ENCODE measurements around the gene CMPK1.
"Not testable (repeated sequence)": the region's sequence is repeated elsewhere in the genome, so short reads cannot be mapped to it uniquely, and the experiment has no call there.

CMPK1 gene

DNA sequence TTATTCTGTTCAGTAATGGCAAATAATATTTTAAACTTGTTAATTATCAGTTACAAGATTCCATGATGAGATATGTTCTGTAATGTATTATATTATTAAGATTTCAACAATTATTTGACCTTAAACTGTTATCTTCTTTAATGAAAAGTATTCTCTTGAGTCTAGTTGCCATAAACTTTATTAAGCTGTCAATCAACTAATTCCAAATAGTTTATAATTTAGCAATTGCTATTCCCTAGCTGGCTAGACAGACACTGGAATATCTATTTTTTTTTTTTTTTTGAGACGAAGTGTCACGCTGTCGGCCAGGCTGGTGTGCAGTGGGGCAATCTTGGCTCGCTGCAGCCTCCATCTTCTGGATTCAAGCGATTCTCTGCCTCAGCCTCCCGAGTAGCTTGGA lies 3.8 kb downstream of the CMPK1 start:
- in situ Hi-C loops (cut with MboI; ENCODE audit: low sequenced_read_pairs): no loop called here

DNA sequence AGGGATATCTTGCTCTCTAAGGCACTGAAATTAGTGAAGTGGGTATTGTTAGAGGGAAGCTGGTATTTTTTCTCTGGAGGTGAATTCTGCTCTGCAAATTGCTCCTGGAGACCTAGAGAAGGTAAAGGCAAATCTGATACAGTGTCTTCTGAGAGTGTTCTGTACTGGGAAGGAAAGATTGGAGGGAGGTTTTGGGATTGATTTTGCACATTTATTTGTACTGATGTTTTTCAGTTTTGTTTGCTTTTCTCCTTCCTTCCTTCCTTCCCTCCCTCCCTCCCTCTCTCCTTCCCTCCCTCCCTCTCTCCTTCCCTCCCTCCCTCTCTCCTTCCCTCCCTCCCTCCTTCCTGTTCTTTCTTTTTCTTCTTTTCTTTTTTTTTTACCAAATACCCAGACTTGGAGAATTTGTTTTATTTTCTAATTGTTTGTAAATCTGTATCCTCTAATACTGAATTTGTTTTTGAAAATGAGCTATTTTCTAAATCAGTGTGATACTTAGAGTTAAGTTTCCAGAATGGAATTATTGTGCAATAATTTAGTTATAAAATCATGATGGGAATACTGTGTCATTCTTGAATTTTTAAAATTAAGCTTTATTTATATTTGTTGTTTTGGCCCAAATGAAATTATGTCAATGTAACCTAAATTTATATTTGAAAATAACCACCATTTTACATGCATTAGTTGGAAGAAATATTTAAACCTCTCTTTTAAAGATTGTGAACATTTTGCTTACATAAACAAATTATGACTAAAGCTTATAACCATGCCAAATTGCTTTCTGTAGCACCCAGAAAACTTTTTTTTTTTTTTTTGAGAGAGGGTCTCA lies 4.9 kb downstream of the CMPK1 start:
- in situ Hi-C loops (cut with MboI; ENCODE audit: low sequenced_read_pairs): no loop called here

DNA sequence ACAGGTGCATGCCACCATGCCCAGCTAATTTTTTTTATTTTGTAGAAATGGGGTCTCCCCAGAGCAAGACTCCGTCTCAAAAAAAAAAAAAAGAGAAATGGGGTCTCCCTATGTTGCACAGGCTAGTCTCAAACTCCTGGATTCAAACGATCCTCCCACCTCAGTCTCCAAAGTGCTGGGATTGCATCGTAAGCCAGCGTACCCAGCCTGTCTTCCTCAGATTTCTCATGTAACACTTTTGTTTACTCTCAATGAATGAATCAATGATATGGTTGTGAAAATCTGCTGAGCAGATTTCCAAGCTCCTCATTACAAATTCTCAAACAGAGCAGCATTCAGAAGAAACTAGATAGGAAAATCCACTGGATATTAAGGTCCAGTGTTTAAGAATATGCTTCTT lies 6.6 kb downstream of the CMPK1 start:
- in situ Hi-C loops (cut with MboI; ENCODE audit: low sequenced_read_pairs): no loop called here

DNA sequence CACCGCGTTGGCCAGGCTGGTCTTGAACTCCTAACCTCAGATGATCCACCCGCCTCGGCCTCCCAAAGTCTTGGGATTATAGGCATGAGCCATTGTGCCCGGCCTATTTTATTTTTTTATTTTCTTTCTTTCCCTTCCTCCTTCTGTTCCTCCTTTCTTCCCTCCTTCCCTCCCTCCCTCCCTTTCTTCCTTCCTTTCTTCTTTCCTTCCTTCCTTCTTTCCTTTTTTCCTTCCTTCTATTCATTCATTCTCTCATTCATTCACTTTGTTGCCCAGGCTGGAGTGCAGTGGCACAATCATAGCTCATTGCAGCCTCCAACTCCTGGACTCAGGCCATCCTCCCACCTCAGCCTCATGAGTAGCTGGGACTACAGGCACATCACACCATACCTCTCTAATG lies 13.4 kb downstream of the CMPK1 start:
- in situ Hi-C loops (cut with MboI; ENCODE audit: low sequenced_read_pairs): not testable (repeated sequence)

DNA sequence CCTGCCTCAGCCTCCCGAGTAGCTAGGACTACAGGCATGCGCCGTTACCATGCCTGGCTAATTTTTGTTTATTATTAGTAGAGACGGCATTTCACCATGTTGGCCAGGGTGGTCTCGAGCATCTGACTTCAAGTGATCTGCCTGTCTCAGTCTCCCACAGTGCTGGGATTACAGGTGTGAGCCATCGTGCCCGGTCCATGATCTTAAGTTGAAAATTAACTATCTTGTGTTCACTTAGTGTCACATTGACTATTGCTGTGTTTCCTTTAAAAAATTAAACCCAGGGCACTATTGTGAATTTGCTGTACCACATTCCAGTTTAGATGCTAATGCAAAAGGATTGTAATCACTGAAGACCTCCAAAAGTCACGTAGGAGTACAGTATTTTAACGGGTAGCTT lies 14.1 kb downstream of the CMPK1 start:
- in situ Hi-C loops (cut with MboI; ENCODE audit: low sequenced_read_pairs): no loop called here

DNA sequence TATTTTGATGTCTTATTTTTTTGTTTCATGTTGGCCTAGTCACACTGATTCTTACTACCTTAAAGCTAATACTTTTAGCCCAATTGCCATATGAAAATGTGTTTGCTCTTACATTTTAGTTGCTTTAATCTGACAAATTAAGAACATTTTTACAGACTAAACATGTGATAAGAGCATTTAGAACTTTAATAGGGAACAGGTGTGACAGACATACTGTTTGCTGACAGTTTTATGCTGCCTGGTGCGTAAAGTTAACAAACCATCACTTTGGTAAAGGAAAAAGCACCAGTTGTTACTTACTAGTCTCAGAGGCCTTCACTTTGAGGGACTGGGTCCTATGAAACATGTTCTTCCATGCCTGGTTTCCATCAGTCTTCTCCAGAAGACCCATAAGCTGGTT lies 14.7 kb downstream of the CMPK1 start:
- in situ Hi-C loops (cut with MboI; ENCODE audit: low sequenced_read_pairs): no loop called here

DNA sequence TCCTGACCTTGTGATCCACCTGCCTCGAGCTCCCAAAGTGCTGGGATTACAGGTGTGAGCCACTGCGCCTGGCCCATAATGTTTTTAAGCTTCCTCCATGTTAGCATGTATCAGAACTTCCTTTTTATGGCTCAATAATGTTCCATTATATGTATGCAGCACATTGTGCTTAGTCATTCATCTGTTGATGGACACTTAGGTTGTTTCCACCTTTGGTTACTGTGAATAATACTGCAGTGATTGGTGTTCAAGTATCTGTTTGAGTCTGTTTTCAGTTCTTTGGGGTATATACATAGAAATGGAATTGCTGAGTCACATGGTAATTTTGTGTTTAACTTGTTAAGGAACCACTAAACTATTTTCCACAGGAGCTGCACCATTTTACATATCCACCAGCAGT lies 17.7 kb downstream of the CMPK1 start:
- in situ Hi-C loops (cut with MboI; ENCODE audit: low sequenced_read_pairs): no loop called here

DNA sequence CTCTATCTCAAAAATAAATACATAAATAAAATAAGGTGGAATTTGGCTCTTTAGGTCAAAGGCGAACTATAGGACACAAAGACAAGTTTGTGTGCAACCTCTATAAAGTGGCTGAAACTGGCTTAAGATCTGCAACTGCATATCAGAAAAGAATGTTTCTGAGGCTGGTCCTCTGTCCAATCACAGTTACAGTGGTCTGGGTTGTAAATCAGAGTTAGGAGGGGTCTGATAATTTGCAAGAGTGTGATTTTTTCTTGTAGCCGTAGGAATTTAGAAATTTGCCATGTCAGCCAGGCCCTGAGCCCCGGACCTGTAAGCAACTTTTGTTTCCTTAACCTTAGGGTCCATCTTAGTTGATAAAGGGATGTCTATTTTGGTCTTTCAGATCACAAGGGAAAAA lies 27.8 kb downstream of the CMPK1 start:
- in situ Hi-C loops (cut with MboI; ENCODE audit: low sequenced_read_pairs): no loop called here

DNA sequence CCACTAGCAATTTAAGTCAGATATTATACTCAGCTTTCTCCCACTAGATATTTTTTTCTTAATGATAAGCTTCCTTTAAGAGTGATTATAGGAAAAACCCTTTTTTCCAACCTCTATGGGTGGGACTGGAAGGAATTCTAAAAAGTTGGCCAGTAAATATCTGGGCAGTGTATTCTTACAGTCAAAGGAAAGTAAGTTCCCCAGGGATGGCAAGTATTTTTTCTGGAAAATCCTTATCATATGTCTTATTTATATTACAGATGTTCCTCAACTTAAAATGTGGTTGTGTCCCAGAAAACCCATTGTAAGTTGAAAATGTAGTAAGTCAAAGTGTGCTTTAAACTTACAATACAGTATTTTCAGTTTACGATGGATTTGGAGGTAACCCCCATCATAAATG lies 29.2 kb downstream of the CMPK1 start:
- in situ Hi-C loops (cut with MboI; ENCODE audit: low sequenced_read_pairs): no loop called here

DNA sequence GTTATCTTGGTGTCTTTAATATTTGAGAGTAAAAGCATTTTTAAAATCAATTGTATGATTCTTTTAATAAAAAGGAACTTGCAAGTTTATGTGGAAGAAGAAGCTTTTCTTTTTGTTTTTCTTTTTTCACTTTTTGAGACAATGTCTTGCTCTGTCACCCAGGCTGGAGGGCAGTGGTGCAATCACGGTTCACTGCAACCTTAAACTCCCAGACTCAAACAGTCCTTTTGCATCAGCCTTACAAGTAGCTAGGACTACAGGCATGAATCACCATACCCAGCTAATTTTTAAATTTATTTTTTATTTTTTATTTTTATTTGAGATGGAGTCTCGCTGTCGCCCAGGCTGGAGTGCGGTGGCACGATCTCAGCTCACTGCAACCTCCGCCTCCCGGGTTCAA lies 34.1 kb downstream of the CMPK1 start:
- in situ Hi-C loops (cut with MboI; ENCODE audit: low sequenced_read_pairs): no loop called here

DNA sequence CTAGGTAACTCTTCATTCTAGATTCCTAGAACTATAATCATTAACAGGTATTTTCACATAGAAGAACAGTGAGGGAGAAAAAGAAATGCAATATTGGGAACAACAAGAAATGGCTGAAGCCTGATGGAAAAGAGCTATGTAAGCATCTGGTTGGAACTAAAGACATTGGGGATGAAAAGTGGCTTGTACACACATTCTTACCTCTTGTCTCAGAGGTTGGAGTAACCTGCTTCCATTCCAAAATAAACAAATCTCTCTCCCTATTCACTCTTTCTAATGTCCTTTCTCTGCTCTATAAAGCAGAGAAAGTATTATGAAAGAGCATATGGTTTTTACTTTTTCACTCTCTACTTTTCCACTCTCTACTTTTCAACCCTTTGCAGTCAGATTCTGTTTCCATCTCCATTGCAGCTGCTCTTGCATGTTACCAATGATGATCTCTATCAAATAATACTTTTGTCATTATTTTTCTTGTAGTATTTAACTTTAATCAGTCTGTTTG lies 37.5 kb downstream of the CMPK1 start:
- in situ Hi-C loops (cut with MboI; ENCODE audit: low sequenced_read_pairs): no loop called here

DNA sequence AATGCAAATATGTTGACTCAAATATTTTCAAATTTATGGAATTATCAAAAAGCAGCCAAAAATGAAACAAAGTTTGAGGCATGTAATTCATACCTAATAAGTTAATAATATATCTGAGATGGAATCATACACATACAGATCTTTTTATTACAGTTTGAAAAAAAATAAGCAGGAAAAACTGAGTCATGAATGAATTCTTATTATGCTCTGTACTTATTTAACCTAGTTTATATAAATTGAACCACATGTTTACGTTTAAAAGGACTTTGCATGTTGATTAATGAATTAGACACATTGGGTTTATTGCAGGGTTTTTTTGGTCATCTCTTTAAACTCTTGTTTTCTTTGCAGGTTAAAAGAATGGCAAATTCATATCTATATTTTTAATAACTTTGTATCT lies 40.9 kb downstream of the CMPK1 start:
- in situ Hi-C loops (cut with MboI; ENCODE audit: low sequenced_read_pairs): no loop called here

DNA sequence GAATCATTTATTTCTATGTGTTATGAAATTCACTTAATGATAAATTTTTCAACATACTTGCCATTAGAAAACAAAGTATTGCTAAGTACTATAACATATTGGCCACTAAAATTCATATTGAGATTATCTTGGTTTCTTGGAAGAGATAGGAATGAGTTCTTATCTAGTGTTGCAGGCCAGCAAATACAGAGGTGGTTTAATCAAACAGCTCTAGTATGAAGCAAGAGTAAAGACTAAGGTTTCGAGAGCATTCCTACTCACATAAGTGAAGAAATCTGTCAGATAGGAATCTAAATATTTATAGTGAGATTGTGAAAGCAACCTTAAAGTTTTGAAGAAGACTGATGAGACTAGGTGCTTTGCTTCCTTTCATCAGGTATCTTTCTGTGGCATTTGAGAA lies 44.6 kb downstream of the CMPK1 start:
- in situ Hi-C loops (cut with MboI; ENCODE audit: low sequenced_read_pairs): loop anchor here (25.0 kb wide), 1 partner anchor 334 kb away; no protein-coding TSS in a partner anchor

DNA sequence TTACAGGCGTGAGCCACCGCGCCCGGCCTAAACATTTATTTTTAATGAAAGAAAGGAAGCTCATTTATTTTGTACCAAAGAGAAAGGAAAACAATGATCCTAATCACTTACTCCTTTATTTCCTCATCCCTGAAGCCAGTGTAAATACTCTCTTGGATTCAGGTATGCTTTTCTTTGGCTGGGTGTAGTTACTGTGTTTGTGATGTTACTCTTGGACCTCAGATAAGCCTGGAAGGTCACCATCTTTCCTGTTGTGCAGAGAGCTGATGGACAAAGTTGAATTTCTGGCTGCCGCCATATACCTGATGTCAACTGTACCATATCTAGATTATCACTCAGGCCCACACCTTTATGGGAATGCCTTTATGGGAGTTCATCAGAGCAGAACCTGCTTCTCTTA lies 47.1 kb downstream of the CMPK1 start:
- in situ Hi-C loops (cut with MboI; ENCODE audit: low sequenced_read_pairs): loop anchor here (25.0 kb wide), 1 partner anchor 332 kb away; no protein-coding TSS in a partner anchor

DNA sequence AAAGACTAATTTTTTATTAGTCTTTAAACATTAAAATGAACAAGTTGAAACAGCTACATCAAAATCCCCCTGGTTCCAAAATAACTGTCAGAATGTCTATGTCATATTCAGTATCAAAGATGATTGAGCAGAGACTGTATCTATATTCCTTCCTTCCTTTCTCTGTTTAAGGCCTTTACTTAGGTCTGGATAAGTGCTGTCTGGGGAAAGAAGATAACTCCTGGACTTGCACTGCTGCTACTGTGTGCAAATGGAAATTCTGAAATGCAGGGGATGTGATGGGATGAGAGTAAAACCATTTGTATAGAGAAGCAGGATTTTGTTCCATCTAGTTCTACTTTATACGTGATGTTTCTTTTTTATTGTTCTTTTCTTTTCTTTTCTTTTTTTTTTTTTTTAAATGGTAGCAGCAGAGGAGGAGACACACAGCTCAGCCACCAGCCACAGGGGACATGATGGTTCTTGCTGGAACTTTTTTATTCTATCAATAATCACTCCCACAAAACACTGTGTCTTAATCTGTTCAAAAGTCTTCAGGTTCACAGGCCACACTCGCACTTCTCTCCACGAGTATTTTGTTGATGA lies 48.9 kb downstream of the CMPK1 start:
- in situ Hi-C loops (cut with MboI; ENCODE audit: low sequenced_read_pairs): loop anchor here (25.0 kb wide), 1 partner anchor 330 kb away; no protein-coding TSS in a partner anchor

DNA sequence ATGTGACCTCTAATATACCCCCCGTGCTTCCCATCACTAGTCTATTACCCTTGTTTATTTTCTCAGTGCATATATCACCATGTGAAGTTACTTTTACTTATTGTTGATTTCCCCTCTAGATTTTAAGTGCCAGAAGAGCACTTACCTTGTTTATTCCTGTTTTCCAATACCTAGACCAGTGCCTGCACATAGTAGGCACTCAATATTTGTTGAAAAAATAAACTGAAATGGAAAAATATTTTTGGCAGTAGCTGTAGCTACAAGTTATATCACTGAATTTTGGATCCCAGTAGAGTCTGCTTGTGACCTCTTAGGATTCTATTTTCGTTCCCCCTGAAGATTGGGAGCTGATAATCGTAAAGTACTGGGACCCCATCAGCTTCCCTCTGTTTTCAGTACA lies 50.5 kb downstream of the CMPK1 start:
- in situ Hi-C loops (cut with MboI; ENCODE audit: low sequenced_read_pairs): loop anchor here (25.0 kb wide), 1 partner anchor 328 kb away; no protein-coding TSS in a partner anchor

DNA sequence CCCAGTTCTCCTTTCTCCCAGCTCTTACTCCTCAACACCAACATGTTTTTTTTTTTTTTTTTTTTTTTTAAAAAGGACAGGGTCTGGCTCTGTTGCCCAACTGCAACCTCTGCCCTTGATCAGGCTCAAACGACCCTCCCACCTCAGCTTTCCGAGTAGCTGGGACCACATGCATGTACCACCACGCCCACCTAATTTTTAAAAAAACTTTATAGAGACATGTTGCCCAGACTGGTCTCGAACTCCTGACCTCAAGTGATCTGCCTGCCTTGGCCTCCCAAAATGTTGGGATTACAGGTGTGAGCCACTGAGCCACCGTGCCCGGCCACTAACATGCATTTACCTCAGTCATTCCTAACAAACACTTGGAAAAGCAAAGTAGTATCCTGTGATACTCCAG lies 51.4 kb downstream of the CMPK1 start:
- in situ Hi-C loops (cut with MboI; ENCODE audit: low sequenced_read_pairs): loop anchor here (25.0 kb wide), 1 partner anchor 327 kb away; no protein-coding TSS in a partner anchor

DNA sequence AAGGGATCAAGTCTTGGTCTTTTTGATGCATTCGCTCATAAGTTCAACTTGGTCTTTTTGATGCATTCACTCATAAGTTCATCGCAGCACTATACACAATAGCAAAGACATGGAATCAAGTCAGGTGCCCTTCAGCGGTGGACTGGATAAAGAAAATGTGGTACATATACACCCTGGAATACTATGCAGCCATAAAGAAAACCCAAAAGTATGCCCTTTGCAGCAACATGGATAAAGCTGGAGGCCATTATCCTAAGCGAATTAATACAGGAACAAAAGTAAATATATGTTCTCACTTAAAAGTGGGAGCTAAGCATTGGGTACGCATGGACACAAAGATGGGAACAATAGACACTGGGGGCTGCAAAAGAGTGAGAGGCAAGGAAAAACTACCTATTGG lies 52.7 kb downstream of the CMPK1 start:
- in situ Hi-C loops (cut with MboI; ENCODE audit: low sequenced_read_pairs): loop anchor here (25.0 kb wide), 1 partner anchor 326 kb away; no protein-coding TSS in a partner anchor

DNA sequence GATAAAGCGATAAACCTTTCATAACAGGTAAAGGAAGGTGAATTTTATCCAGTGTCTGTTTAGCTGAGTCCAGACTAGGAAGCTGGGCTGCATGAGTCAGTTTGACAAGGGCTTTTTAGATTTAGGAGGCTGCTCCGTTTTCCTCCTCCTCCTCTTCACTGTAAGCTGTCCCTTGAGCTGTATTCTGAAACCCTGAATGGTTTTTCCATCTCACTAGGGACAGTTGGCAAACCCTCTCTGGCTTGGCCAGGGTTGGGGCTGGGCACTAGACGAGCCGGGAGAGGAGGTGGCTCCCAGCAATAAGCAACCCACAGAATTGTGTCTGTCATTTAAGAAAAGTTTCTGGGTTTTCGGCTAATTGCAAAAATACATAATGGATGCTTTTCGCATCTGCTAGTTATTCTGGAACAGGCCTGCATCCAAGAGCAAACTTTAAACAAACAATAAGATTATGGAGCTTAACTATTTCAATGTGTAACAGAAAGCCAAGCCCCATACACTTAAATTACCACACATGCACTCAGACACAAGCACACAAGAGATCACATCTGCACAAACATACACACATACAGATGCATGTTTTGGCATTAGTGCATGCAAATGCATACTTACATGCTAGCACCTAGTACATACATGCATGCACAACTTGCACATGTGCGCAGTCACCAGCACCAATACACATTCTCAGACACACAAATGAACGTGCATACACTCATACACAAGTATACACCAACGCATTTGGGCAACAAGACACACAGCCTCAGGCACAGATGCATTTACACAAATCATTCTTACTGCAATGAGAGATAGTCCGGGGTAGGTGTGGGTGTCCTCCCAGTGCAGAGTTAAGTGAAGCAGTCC lies 54.7 kb downstream of the CMPK1 start:
- in situ Hi-C loops (cut with MboI; ENCODE audit: low sequenced_read_pairs): loop anchor here (25.0 kb wide), 1 partner anchor 324 kb away; no protein-coding TSS in a partner anchor

DNA sequence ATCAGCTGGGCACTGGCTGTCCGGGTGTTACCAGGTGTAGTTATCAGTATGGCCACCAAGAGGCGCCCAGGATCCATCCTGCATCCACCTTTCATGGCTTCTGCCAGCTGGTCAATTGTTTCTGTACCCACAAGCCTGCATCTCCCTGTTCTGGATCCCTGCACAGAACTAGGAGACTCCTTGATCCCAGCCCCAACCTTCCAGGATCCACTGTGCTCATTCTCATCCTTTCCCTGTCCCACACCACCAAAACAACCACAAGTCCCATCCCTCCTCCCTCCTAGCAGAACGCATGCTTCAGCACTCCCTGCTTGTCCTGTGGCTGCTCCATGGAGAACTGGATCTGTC lies 55.3 kb downstream of the CMPK1 start:
- in situ Hi-C loops (cut with MboI; ENCODE audit: low sequenced_read_pairs): loop anchor here (25.0 kb wide), 1 partner anchor 323 kb away; no protein-coding TSS in a partner anchor

DNA sequence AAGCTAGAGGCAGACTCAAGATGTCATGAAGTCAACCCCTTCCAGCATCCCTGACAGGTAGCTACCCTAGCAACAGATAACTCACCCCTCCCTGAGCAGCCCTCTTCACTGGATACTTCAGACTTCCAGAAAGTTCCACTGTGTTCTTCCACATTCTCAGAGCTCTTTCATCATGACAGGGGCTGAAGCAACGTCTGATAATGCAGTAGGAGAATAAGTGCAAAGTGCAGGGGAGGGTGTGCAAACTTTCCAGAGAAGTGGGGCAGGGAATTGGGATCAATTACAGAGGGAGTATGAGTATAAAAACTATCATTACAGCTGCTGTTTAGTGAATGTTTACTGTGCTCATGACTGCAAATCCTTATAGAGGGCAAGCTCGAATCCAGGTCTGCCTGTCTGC lies 56.1 kb downstream of the CMPK1 start:
- in situ Hi-C loops (cut with MboI; ENCODE audit: low sequenced_read_pairs): loop anchor here (25.0 kb wide), 1 partner anchor 323 kb away; no protein-coding TSS in a partner anchor
